K562 (cell line): ENCODE data around the gene ZC3H12A. TPM values are rescaled to one million over a fixed set of nuclear protein-coding genes. Genes with fewer than 3 reads are reported as not detected.

Experiments used
- ATAC-seq: fragments of 200-7000 bp; cut with Tn5 transposase; 3 replicates; pipeline ENCODE4 v1.9.1; 2020; ENCODE audit warnings: moderate library complexity
- BruUV-seq: library from RNA; stranded (reverse); fragments of 400-500 nt; replicated peaks from 2 replicates; lab custom pipeline; 2021; lab: Mats Ljungman, UMichigan
- CTCF ChIA-PET: fragments of 300-600 bp; formaldehyde crosslinking; extraction: SDS; loops from one replicate; lab custom pipeline; 2021; ENCODE audit warnings: low intra/inter-chr PET ratio; lab: Yijun Ruan, JAX
- POLR2A ChIA-PET: fragments of 300-600, 350-650 bp; sonication (Branson Sonifier 250); formaldehyde crosslinking; extraction: SDS; loops from one replicate; lab custom pipeline; 2021; ENCODE audit warnings: antibody characterized with exemption, inconsistent platforms; lab: Yijun Ruan, JAX
- DNase-seq, 4 experiments: peaks; one replicate each; pipeline versions ENCODE4 v3.0.0 to v3.0.0-alpha.2; 2011 to 2018; ENCODE audit warnings: low spot score in 3 of 4, mixed read lengths in 3 of 4; ENCODE audit errors: extremely low read depth in 1 of 4
- FAIRE-seq: peaks from 2 replicates; lab custom pipeline; 2011; peaks lifted over from hg19 to GRCh38; lab: Jason Lieb, UNC
- H2AFZ ChIP-seq: 2 replicates; pipeline ENCODE4 v1.6.0; 2011; ENCODE audit warnings: low read depth, low read length, control low read depth, inconsistent platforms
- H3K27ac ChIP-seq: fragments of 200-600 bp; 3 replicates; pipeline ENCODE4 v1.8.0; 2011; ENCODE audit warnings: low read depth, mild to moderate bottlenecking, control low read depth, inconsistent platforms, low read length, moderate library complexity, mixed read lengths; ENCODE audit errors: extremely low read depth
- H3K27me3 ChIP-seq, 2 experiments: fragments of 300-600 bp in 1 of 2; 2 replicates in 1 of 2; 3 replicates in 1 of 2; pipeline versions ENCODE4 v1.6.0 to v1.8.0; 2011; ENCODE audit warnings: inconsistent platforms in 2 of 2, low read length in 2 of 2, mild to moderate bottlenecking in 1 of 2, mixed read lengths in 1 of 2, moderate library complexity in 1 of 2; ENCODE audit not compliant: control insufficient read depth in 2 of 2, insufficient read depth in 2 of 2
- H3K36me3 ChIP-seq: fragments of 300-600 bp; 3 replicates; pipeline ENCODE4 v1.8.0; 2011; ENCODE audit warnings: mild to moderate bottlenecking, low read length, inconsistent platforms; ENCODE audit not compliant: control insufficient read depth, insufficient read depth
- H3K4me1 ChIP-seq, 2 experiments: fragments of 200-600 bp in 1 of 2; replicated peaks in 1 of 2; 2 replicates in 1 of 2; 3 replicates in 1 of 2; pipeline versions ENCODE4 v1.5.1 to v1.8.0; 2011; ENCODE audit warnings: inconsistent platforms in 2 of 2, low read length in 2 of 2, mild to moderate bottlenecking in 1 of 2, mixed read lengths in 1 of 2, moderate library complexity in 1 of 2; ENCODE audit not compliant: control insufficient read depth in 2 of 2, insufficient read depth in 2 of 2
- H3K4me2 ChIP-seq: 2 replicates; pipeline ENCODE4 v1.6.1; 2011; ENCODE audit warnings: low read length, control low read depth, inconsistent platforms, mixed read lengths; ENCODE audit not compliant: insufficient read depth
- H3K4me3 ChIP-seq: fragments of 200-600 bp; sonication (generic), shearing (Covaris generic); 2 replicates; pipeline ENCODE4 v1.5.1; 2016; ENCODE audit warnings: control low read depth, inconsistent platforms
- H3K79me2 ChIP-seq: fragments of 200-600 bp; 3 replicates; pipeline ENCODE4 v1.8.0; 2011; ENCODE audit warnings: low read length, inconsistent platforms; ENCODE audit not compliant: control insufficient read depth, insufficient read depth
- H3K9ac ChIP-seq, 2 experiments: 2 replicates each; pipeline versions ENCODE4 v1.6.0 to v1.6.1; 2011; ENCODE audit warnings: low read depth in 2 of 2, low read length in 2 of 2, control low read depth in 1 of 2, inconsistent platforms in 1 of 2, mild to moderate bottlenecking in 1 of 2, mixed read lengths in 1 of 2; ENCODE audit not compliant: insufficient read depth in 1 of 2
- H3K9me1 ChIP-seq: one replicate; pipeline ENCODE4 v1.6.0; 2011; ENCODE audit warnings: inconsistent platforms, mild to moderate bottlenecking, low read length, moderate library complexity; ENCODE audit not compliant: control insufficient read depth, insufficient read depth
- H3K9me3 ChIP-seq: replicated peaks from 2 replicates; pipeline ENCODE4 v1.5.1; 2011; ENCODE audit warnings: low read depth, low read length, inconsistent platforms; ENCODE audit not compliant: control insufficient read depth, insufficient read depth
- H4K20me1 ChIP-seq: replicated peaks from 2 replicates; pipeline ENCODE4 v1.6.1; 2011; ENCODE audit warnings: low read length, inconsistent platforms, mixed read lengths; ENCODE audit not compliant: control insufficient read depth, insufficient read depth
- ARID1B ChIP-seq: fragments of 450-650 bp; IDR thresholded peaks from 2 replicates; pipeline ENCODE4 v1.6.1; 2016; ENCODE audit warnings: antibody characterized with exemption, mild to moderate bottlenecking, inconsistent platforms
- CBFA2T2 ChIP-seq: fragments of 450-650 bp; conservative IDR thresholded peaks from 2 replicates; pipeline ENCODE4 v1.6.1; 2017; ENCODE audit warnings: mild to moderate bottlenecking
- CBFA2T3 ChIP-seq: fragments of 450-650 bp; IDR thresholded peaks from 2 replicates; pipeline ENCODE4 v1.6.1; 2017
- MYC ChIP-seq, 2 experiments: fragments of 250-450 bp in 1 of 2; sonication (Bioruptor Pico) in 1 of 2; IDR thresholded peaks; 2 replicates each; pipeline versions ENCODE4 v1.5.1 to v1.6.1; 2012 to 2021; ENCODE audit warnings: low read depth in 2 of 2, borderline replicate concordance in 1 of 2, improper control_type of control experiment in 1 of 2, low read length in 1 of 2, mild to moderate bottlenecking in 1 of 2, moderate library complexity in 1 of 2
- WGBS: fragments of 100-300 bp; shearing (Covaris generic); methylation state at CpG from one replicate; pipeline ENCODE4 v1.1.6; 2016; ENCODE audit warnings: low coverage, mixed read lengths; ENCODE audit not compliant: insufficient coverage; ENCODE audit errors: missing lambda C conversion rate; 5-methylcytosine and 5-hydroxymethylcytosine counted together
- in situ Hi-C: fragments of 300-500 bp; cut with MboI; formaldehyde crosslinking; loops from 4 replicates; pipeline ENCODE4 v1.15.0; 2018; ENCODE audit warnings: inconsistent platforms, mixed read lengths
- intact Hi-C: fragments of 100-400 bp; cut with micrococcal nuclease; formaldehyde crosslinking; loops from 2 replicates; pipeline ENCODE4 v1.14.2; 2022
- polyA plus RNA-seq, 8 experiments: library from polyadenylated mRNA; depleted of rRNA in 4 of 8; stranded (reverse) in 5 of 8; unstranded in 3 of 8; fragments of >200 nt; fragmentation: Nextera tagmentation in 2 of 8; fragmentation: Illumina TruSeq in 1 of 8; extraction: Ambion mirVana in 2 of 8; extraction: Trizol in 1 of 8; gene quantifications; 2 replicates each; pipeline versions ENCODE4 v1.2.1 to v1.2.3, GENCODE V29; 2011 to 2014; ENCODE audit warnings: inconsistent platforms in 1 of 8, missing spikeins in 1 of 8
- total RNA-seq, 7 experiments: library from RNA; depleted of rRNA in 6 of 7; stranded (reverse); fragments of >200 nt in 6 of 7; fragmentation: Illumina TruSeq in 2 of 7; extraction: Trizol in 2 of 7; gene quantifications; 2 replicates each; pipeline versions ENCODE4 v1.2.1 to v1.2.3, GENCODE V29; 2011 to 2021; ENCODE audit warnings: low replicate concordance in 1 of 7

The ZC3H12A gene
- total and polyA plus RNA-seq, 9 of the 15 experiments (the other 6 are each of a cell fraction or from before 2014, with no cell fraction given), result 0.14 to 9.4 (median 6.7) TPM

- no TSS peak for BruUV-seq
- H2AFZ ChIP-seq, result no peak overlapping the region
- intact Hi-C loops (loop anchor here (10.0 kb wide), 5 partner anchors 112 to 882 kb away; no protein-coding TSS in a partner anchor), in situ Hi-C loops (no loop called here)
- ATAC-seq, result no peak
- H3K4me1 ChIP-seq, result peaks cover 0 to 9% of the 10 kb centered on the region in 2 experiments; a peak in 3 of 5 replicates
- no peaks in the 10 kb centered on the region; the same call in 1 of the 2 replicates for H3K9me3 ChIP-seq
- H3K4me2 ChIP-seq, result no peak overlapping the region
- H3K9ac ChIP-seq, result no peak overlapping the region
- POLR2A ChIA-PET, result interaction anchor here (0.7 to 1.9 kb wide), 4 partner anchors 10 to 50 kb away, joined by 3 to 6 read pairs (median 4); no protein-coding TSS in a partner anchor
- no peaks in the 10 kb centered on the region for H3K79me2 ChIP-seq
- peaks cover 21 to 48% of the 10 kb centered on the region in 2 experiments; a peak in 4 of 5 replicates for H3K27me3 ChIP-seq
- FAIRE-seq, result no peak
- H3K4me3 ChIP-seq, result no peak overlapping the region
- H3K27ac ChIP-seq, result no peak overlapping the region
- peak; percentile 50 for TF ChIP-seq CBFA2T3
- 0 out of 2 replicates have a peak, but pooled peaks have one; percentile 13 for TF ChIP-seq ARID1B
- peak; percentile 19; the same call in 1 of the 2 replicates for TF ChIP-seq CBFA2T2
- no peak for TF ChIP-seq MYC (IDR thresholded peaks at IDR 0.05; ENCODE audit: low read depth, low read length)
- no peak for TF ChIP-seq MYC (CRISPR knock-in tag; IDR thresholded peaks at IDR 0.05; ENCODE audit: borderline replicate concordance, low read depth)
- CTCF ChIA-PET, result no interaction called here
- peaks cover 14% of the 10 kb centered on the region for H4K20me1 ChIP-seq
- no peaks in the 10 kb centered on the region for H3K36me3 ChIP-seq
- H3K9me1 ChIP-seq, result no peaks in the 10 kb centered on the region
- DNase-seq, result no peak
- 0% methylated on average over 2 of the region's 2 CpGs for WGBS
Measured at GRCh38 chr1:37437087-37437486, 37.3 kb upstream of the ZC3H12A start.
